Kidney (tissue), 14 donors: ENCODE results near the gene NAA16. TPM values are rescaled to one million over a fixed set of nuclear protein-coding genes. Genes with fewer than 3 reads are reported as not detected.
"Not testable (repeated sequence)": the region's sequence is repeated elsewhere in the genome, so short reads cannot be mapped to it uniquely, and the experiment has no call there.

ENCODE experiments used
- DNase-seq, 5 donors: peaks; one replicate each; pipeline ENCODE4 v3.0.0-alpha.2; 2013 to 2020
- FAIRE-seq: peaks from 2 replicates; lab custom pipeline; 2012; peaks lifted over from hg19 to GRCh38; lab: Jason Lieb, UNC
- H3K27ac ChIP-seq, 2 donors: one replicate each; pipeline ENCODE4 v1.7.0; 2013; ENCODE audit warnings: low read depth in 2 of 2, low read length in 2 of 2, inconsistent platforms in 1 of 2
- H3K27me3 ChIP-seq: one replicate; pipeline ENCODE4 v1.7.1; 2013; ENCODE audit warnings: low read length, inconsistent platforms; ENCODE audit not compliant: control insufficient read depth, insufficient read depth
- H3K36me3 ChIP-seq, 3 donors: one replicate each; pipeline versions ENCODE4 v1.7.0 to v1.7.1; 2013; ENCODE audit warnings: low read length in 3 of 3, control low read depth in 1 of 3, inconsistent platforms in 1 of 3; ENCODE audit not compliant: insufficient read depth in 3 of 3, control insufficient read depth in 2 of 3
- H3K4me1 ChIP-seq, 3 donors: one replicate each; pipeline versions ENCODE4 v1.7.0 to v1.7.1; 2013; ENCODE audit warnings: low read length in 3 of 3, inconsistent platforms in 1 of 3, low read depth in 1 of 3; ENCODE audit not compliant: control insufficient read depth in 2 of 3, insufficient read depth in 2 of 3
- H3K4me3 ChIP-seq, 3 donors: one replicate each; pipeline versions ENCODE4 v1.7.0 to v1.8.1; 2013; ENCODE audit warnings: low read length in 3 of 3, control low read depth in 1 of 3, inconsistent platforms in 1 of 3
- H3K9ac ChIP-seq, 3 donors: one replicate each; pipeline versions ENCODE4 v1.7.0 to v1.7.1; 2013; ENCODE audit warnings: low read length in 3 of 3, control low read depth in 1 of 3, inconsistent platforms in 1 of 3
- H3K9me3 ChIP-seq, 3 donors: one replicate each; pipeline versions ENCODE4 v1.7.0 to v1.7.1; 2013; ENCODE audit warnings: low read length in 3 of 3, control low read depth in 1 of 3, inconsistent platforms in 1 of 3; ENCODE audit not compliant: control insufficient read depth in 2 of 3, insufficient read depth in 1 of 3
- intact Hi-C: fragments of 100-400 bp; cut with DNase I; formaldehyde crosslinking; loops from one replicate; pipeline ENCODE4 v1.11.1; 2022
- polyA plus RNA-seq: library from polyadenylated mRNA; stranded (reverse); fragments of 350-450 nt; fragmentation: Illumina TruSeq; extraction: RNeasy Lipid Tissue Mini Kit (QIAGEN cat#74804); gene quantifications from one replicate; pipeline ENCODE4 v1.2.3, GENCODE V29; 2014; ENCODE audit warnings: low read depth, low replicate concordance; ENCODE audit not compliant: insufficient read depth
- total RNA-seq: library from RNA; stranded (reverse); fragmentation: NEBNext Ultra II Directional; extraction: Animal tissue kit (Norgen Biotek cat#: 25700); gene quantifications from one replicate; pipeline ENCODE4 v1.2.1, GENCODE V29; 2021
- TF ChIP-seq, protein P1 (sequence below): IDR thresholded peaks from 3 replicates; pipeline ENCODE4 v1.5.1; 2012; ENCODE audit warnings: mild to moderate bottlenecking, moderate library complexity, borderline replicate concordance; ENCODE audit not compliant: insufficient read depth; ENCODE audit errors: extremely low read depth
- donor health status: control.
- donor health status: control.
- donor health status: control.
- donor health status: control.
- donor health status: control.
- donor health status: DM: yes; HTN: yes; CAD: no.
- donor health status: Normal renal cell carcinoma (clear cell type).

NAA16 gene
- total and polyA plus RNA-seq, 2 donors from 2014 or later, result 6.4 to 22.3 TPM

DNA sequence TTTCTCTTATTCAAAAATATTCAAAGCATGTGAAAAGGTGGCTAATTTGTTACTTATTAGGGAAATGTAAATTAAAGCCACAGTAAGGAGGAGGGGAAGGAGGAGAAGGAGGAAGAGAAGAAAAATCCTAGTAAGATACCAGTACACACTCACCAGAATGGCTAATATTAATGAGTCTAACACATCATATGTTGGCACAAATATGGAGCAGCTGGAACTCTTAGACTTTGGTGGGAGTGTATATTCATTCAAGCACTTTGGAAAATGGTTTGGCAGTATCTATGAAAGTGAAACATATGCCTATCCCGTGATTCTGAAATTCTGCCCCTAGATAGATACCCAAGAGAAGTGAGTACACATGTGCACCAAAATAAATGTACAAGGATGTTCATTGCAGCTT lies 108.1 kb downstream of the NAA16 start:
- Histone ChIP-seq H3K4me1 (no peaks in the 10 kb centered on the region), H3K27me3 (no peaks in the 10 kb centered on the region), H3K27ac (no peak overlapping the region), H3K36me3 (no peaks in the 10 kb centered on the region), H3K9me3 (no peaks in the 10 kb centered on the region), H3K9ac (no peak overlapping the region), H3K4me3 (no peak overlapping the region)
- FAIRE-seq (no peak), DNase-seq (no peak)
- intact Hi-C loops, result no loop called here
- TF ChIP-seq, protein P1, sequence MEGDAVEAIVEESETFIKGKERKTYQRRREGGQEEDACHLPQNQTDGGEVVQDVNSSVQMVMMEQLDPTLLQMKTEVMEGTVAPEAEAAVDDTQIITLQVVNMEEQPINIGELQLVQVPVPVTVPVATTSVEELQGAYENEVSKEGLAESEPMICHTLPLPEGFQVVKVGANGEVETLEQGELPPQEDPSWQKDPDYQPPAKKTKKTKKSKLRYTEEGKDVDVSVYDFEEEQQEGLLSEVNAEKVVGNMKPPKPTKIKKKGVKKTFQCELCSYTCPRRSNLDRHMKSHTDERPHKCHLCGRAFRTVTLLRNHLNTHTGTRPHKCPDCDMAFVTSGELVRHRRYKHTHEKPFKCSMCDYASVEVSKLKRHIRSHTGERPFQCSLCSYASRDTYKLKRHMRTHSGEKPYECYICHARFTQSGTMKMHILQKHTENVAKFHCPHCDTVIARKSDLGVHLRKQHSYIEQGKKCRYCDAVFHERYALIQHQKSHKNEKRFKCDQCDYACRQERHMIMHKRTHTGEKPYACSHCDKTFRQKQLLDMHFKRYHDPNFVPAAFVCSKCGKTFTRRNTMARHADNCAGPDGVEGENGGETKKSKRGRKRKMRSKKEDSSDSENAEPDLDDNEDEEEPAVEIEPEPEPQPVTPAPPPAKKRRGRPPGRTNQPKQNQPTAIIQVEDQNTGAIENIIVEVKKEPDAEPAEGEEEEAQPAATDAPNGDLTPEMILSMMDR, result no peak

DNA sequence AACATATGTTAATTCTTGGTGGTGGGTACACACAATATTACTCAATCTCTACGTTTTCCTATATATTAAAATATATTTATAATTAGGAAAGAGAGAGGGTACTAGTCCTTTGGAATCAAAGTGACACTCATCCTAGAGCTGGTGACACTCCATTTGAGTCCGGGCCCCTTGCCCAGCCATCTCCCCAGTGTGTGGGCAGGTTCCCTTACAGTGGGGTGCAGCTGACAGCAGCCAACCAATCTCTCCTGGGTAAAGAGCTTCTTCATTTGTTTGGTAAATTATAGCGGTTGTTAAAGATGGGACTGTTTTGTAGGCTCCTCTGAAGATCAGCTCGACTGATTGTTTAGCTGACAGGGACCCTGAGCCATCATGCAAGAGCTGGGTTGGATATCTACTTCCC lies 109.1 kb downstream of the NAA16 start:
- H3K9me3 ChIP-seq, result no peaks in the 10 kb centered on the region
- H3K27me3 ChIP-seq, result no peaks in the 10 kb centered on the region
- no peak overlapping the region for H3K4me3 ChIP-seq
- H3K4me1 ChIP-seq, result no peaks in the 10 kb centered on the region
- no peak for FAIRE-seq
- TF ChIP-seq, protein P1, result no peak
- no peak overlapping the region for H3K9ac ChIP-seq
- no peak for DNase-seq
- no peaks in the 10 kb centered on the region for H3K36me3 ChIP-seq
- intact Hi-C loops, result no loop called here
- no peak overlapping the region for H3K27ac ChIP-seq

DNA sequence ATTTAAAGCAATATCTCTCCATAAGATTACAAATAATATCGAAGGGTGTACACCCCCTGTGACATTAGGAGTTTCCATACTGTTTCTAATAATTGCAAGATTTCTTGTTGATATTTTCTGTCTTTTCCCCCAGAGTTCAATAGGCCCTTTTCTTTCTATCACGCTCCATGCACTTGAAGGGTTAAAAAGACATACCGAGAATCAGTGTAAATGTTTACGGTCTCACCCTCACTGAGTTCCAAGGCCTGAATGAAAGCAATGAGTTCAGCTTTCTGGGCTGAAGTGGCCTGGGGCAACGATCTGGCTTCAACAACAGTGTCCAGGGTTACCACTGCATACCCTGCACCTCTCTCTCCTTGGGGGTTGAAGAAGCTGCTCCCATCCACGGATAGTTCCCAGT lies 110.3 kb downstream of the NAA16 start:
- intact Hi-C loops, FAIRE-seq, H3K9me3 ChIP-seq, H3K4me1 ChIP-seq, DNase-seq, H3K9ac ChIP-seq, H3K27me3 ChIP-seq, H3K36me3 ChIP-seq, H3K4me3 ChIP-seq, H3K27ac ChIP-seq: not testable (repeated sequence)

DNA sequence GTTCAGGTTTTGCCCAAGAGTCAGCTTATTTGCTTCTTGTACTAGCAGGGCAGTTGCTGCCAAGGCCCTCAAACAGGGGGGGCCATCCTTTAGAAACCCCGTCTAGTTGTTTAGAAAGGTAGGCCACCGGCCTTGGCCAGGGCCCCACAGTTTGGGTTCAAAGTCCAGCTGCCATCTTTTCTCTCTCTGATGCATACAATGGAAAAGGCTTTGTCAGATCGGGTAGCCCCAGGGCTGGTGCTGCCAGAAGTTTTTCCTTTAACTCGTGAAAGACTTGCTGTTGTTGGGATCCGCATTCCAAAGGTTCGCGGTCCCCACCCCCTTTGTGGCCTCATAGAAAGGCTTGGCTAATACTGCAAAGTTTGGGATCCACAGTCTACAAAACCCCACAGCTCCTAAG lies 110.9 kb downstream of the NAA16 start:
- H3K9me3 ChIP-seq, H3K4me1 ChIP-seq, H3K27ac ChIP-seq, H3K36me3 ChIP-seq, FAIRE-seq, H3K9ac ChIP-seq, H3K4me3 ChIP-seq, DNase-seq, H3K27me3 ChIP-seq, intact Hi-C loops: not testable (repeated sequence)

DNA sequence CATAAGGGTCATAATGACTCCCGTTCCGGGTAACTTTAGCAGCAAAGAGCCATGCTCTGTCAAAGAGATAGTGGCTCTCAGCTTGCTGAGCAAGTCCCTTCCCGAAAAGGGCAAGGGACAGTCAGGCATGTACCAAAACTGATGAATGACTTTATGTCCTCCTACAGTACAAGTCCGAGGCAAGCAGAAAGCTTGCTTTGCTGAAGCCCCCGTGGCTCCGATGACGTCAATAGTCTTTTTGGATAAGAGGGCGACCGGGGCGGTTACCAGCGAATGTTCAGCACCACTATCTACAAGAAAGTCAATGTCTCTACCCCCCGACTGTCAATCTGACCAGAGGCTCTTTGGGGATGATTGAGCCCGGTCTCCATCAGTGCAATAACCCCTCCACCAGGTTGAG lies 112.2 kb downstream of the NAA16 start:
- DNase-seq, intact Hi-C loops, FAIRE-seq, H3K4me1 ChIP-seq, H3K9ac ChIP-seq, H3K27me3 ChIP-seq, H3K36me3 ChIP-seq, H3K9me3 ChIP-seq, H3K4me3 ChIP-seq, H3K27ac ChIP-seq: not testable (repeated sequence)

DNA sequence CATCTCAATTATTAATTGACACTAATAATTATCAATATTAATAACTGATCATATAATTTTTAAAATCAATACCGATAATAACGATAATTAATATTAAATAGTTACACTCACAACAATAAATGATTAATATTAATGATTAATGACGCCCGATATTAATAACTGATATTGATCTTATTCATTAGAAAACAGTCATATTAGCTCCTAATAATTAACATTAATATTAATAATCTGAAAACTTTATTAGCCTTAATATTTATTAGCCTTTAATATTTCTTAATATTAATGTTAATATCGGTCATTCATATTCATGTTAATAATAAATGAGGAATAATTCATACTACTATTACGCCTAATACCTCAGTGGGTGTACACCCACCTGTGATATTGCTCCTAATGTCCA lies 113.6 kb downstream of the NAA16 start:
- H3K27ac ChIP-seq, H3K36me3 ChIP-seq, H3K9ac ChIP-seq, intact Hi-C loops, H3K4me1 ChIP-seq, DNase-seq, H3K27me3 ChIP-seq, H3K9me3 ChIP-seq, H3K4me3 ChIP-seq: not testable (repeated sequence)
- FAIRE-seq, result peak; percentile 94
